ENCODE results near the gene IP6K1.

DNA sequence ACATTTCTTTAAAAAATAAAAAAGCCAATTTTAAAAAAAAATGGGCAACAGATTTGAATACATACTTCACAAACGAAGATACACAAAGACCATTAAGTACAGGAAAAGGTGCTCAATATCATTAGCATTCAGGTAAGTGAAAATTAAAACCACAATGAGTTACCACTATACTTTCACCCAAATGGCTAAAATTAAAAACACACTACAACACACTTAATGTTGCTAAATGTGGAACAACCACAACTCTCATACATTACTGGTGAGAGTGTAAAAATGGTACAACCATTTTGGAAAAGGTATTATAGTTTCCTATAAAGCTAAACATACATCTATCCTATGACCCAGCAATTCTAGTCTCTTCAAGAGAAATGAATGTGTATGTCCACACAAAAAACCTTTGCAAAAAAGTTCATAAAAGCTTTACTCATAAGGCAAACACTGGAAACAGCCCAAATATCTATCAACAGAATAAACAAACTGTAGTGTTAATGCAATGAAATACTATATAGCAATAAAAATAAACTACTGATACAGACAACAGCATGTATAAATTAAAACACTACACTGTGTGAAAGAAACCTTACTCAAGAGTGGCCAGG is 14.9 kb downstream of the IP6K1 start:
- TF ChIP-seq ARNTL (CRISPR knock-in tag; IDR thresholded peaks at IDR 0.05; ENCODE audit: borderline replicate concordance, low read depth) (no peak), ZFP30 (CRISPR knock-in tag; IDR thresholded peaks at IDR 0.05) (no peak), ZFP3 (CRISPR knock-in tag; IDR thresholded peaks at IDR 0.05) (no peak), OSR1 (CRISPR knock-in tag; IDR thresholded peaks at IDR 0.05) (no peak), CSDC2 (CRISPR knock-in tag; IDR thresholded peaks at IDR 0.05) (no peak), PPARA (CRISPR knock-in tag; IDR thresholded peaks at IDR 0.05; ENCODE audit: borderline replicate concordance) (no peak), ZNF70 (CRISPR knock-in tag; IDR thresholded peaks at IDR 0.05) (no peak), TOX (CRISPR knock-in tag; IDR thresholded peaks at IDR 0.05; ENCODE audit: borderline replicate concordance) (no peak), ISL1 (CRISPR knock-in tag; IDR thresholded peaks at IDR 0.05) (no peak)
- TF ChIP-seq, protein P1, sequence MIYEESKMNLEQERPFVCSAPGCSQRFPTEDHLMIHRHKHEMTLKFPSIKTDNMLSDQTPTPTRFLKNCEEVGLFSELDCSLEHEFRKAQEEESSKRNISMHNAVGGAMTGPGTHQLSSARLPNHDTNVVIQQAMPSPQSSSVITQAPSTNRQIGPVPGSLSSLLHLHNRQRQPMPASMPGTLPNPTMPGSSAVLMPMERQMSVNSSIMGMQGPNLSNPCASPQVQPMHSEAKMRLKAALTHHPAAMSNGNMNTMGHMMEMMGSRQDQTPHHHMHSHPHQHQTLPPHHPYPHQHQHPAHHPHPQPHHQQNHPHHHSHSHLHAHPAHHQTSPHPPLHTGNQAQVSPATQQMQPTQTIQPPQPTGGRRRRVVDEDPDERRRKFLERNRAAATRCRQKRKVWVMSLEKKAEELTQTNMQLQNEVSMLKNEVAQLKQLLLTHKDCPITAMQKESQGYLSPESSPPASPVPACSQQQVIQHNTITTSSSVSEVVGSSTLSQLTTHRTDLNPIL (CRISPR knock-in tag; IDR thresholded peaks at IDR 0.05; ENCODE audit: low read depth), result no peak
- TF ChIP-seq, protein P2, sequence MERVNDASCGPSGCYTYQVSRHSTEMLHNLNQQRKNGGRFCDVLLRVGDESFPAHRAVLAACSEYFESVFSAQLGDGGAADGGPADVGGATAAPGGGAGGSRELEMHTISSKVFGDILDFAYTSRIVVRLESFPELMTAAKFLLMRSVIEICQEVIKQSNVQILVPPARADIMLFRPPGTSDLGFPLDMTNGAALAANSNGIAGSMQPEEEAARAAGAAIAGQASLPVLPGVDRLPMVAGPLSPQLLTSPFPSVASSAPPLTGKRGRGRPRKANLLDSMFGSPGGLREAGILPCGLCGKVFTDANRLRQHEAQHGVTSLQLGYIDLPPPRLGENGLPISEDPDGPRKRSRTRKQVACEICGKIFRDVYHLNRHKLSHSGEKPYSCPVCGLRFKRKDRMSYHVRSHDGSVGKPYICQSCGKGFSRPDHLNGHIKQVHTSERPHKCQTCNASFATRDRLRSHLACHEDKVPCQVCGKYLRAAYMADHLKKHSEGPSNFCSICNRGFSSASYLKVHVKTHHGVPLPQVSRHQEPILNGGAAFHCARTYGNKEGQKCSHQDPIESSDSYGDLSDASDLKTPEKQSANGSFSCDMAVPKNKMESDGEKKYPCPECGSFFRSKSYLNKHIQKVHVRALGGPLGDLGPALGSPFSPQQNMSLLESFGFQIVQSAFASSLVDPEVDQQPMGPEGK (CRISPR knock-in tag; IDR thresholded peaks at IDR 0.05; ENCODE audit: borderline replicate concordance), result no peak
- TF ChIP-seq, protein P3, sequence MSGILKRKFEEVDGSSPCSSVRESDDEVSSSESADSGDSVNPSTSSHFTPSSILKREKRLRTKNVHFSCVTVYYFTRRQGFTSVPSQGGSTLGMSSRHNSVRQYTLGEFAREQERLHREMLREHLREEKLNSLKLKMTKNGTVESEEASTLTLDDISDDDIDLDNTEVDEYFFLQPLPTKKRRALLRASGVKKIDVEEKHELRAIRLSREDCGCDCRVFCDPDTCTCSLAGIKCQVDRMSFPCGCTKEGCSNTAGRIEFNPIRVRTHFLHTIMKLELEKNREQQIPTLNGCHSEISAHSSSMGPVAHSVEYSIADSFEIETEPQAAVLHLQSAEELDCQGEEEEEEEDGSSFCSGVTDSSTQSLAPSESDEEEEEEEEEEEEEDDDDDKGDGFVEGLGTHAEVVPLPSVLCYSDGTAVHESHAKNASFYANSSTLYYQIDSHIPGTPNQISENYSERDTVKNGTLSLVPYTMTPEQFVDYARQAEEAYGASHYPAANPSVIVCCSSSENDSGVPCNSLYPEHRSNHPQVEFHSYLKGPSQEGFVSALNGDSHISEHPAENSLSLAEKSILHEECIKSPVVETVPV (CRISPR knock-in tag; IDR thresholded peaks at IDR 0.05), result no peak
- TF ChIP-seq, protein P4, sequence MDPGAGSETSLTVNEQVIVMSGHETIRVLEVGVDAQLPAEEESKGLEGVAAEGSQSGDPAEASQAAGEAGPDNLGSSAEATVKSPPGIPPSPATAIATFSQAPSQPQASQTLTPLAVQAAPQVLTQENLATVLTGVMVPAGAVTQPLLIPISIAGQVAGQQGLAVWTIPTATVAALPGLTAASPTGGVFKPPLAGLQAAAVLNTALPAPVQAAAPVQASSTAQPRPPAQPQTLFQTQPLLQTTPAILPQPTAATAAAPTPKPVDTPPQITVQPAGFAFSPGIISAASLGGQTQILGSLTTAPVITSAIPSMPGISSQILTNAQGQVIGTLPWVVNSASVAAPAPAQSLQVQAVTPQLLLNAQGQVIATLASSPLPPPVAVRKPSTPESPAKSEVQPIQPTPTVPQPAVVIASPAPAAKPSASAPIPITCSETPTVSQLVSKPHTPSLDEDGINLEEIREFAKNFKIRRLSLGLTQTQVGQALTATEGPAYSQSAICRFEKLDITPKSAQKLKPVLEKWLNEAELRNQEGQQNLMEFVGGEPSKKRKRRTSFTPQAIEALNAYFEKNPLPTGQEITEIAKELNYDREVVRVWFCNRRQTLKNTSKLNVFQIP (CRISPR knock-in tag; IDR thresholded peaks at IDR 0.05; ENCODE audit: borderline replicate concordance, low read depth), result no peak

All from SK-N-SH treated with all-trans-retinoic acid at 6 μM for 48 hours (cell line).